ENCODE results near the gene RXRB. TPM values are rescaled to one million over a fixed set of nuclear protein-coding genes. Genes with fewer than 3 reads are reported as not detected.

RXRB gene
- total and polyA plus RNA-seq, 2 donors (not counting 3 experiments of a cell fraction or from before 2014, with no cell fraction given), result 43.4 to 44.4 TPM

DNA sequence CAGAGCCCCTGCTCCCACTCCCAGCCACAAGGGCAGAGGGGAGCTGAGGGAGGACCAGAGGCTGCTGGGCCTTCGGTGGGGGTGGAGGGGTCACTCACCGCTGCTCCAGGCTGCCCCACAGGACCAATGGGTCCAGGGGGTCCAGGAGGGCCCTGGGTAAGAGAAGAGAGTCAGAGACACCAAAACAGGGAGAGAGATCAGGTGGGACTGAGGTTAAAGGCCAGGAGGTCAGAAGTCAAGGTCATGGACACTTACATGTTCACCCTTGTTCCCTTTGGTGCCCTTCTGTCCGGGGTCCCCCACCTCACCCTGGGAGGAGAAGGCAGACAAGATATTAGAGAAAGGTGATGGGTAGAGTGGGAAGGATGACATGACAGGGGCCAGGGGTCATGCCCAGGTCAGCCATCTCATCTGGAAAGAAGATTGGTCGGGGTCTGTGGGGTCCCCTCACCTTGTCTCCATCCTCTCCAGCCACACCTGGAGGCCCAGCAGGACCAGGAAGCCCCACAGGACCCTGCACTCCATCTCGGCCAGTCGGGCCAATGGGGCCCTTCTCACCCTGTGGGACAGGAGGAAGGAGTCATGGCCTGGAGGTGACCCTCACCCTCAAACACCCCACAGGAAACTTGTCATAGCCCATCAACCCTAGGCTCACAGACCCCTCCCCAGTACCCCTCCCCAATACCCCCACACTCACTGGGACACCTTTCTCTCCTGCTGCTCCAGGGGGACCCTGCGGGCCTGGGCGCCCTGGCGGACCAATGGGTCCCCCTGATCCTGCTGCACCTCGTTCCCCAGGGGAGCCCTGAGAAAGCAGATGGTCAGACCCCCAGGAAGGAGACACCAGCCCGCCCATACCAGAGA, 29.2 kb downstream of the RXRB start:
- no peak for FAIRE-seq
- POLR2A ChIA-PET, result no interaction called here
- BruUV-seq (replicated peaks), result no TSS peak

More for the DNA sequence above, 29.2 kb downstream of the RXRB start:
- Histone ChIP-seq H3K79me2 (ENCODE audit: control insufficient read depth, insufficient read depth, low read length) (no peaks in the 10 kb centered on the region), H3K27me3 (ENCODE audit: control insufficient read depth in 2 of 2, insufficient read depth in 2 of 2, low read length in 2 of 2) (no peaks in the 10 kb centered on the region), H3K9ac (replicated peaks; ENCODE audit: extremely low read depth, insufficient read depth, low read length) (no peak overlapping the region), H2AFZ (ENCODE audit: low read depth, low read length) (no peak overlapping the region), H3K4me1 (ENCODE audit: control insufficient read depth, extremely low read depth, insufficient read depth, low read length) (no peaks in the 10 kb centered on the region), H3K9me1 (replicated peaks; ENCODE audit: control insufficient read depth, extremely low read depth, insufficient read depth, low read length) (no peaks in the 10 kb centered on the region), H3K9me3 (replicated peaks; ENCODE audit: control insufficient read depth, insufficient read depth, low read length) (no peaks in the 10 kb centered on the region), H3K27ac (ENCODE audit: insufficient read depth, low read depth, low read length) (no peak overlapping the region), H3K4me2 (ENCODE audit: insufficient read depth, low read length) (no peak overlapping the region), H4K20me1 (replicated peaks; ENCODE audit: control insufficient read depth, extremely low read depth, insufficient read depth, low read length) (no peaks in the 10 kb centered on the region), H3K4me3 (replicated peaks in 1 of 3; ENCODE audit: insufficient read depth in 1 of 3, low read depth in 1 of 3, low read length in 3 of 3) (no peak overlapping the region), H3K36me3 (ENCODE audit: control insufficient read depth in 2 of 2, extremely low read depth in 1 of 2, insufficient read depth in 2 of 2, low read length in 2 of 2) (no peaks in the 10 kb centered on the region)
- no peak for DNase-seq (ENCODE audit: low read depth, low spot score)
- dilution Hi-C loops (cut with MboI; ENCODE audit: extremely low pct_ligation_motif_present, low sequenced_read_pairs), result no loop called here
- intact Hi-C loops (cut with micrococcal nuclease), result no loop called here
- TF ChIP-seq GATA2 (IDR thresholded peaks at IDR 0.05; ENCODE audit: insufficient read depth, insufficient read length, low read depth, low read length) (no peak), MYC (IDR thresholded peaks at IDR 0.05; ENCODE audit: low read depth, low read length) (no peak), FOS (IDR thresholded peaks at IDR 0.05; ENCODE audit: borderline replicate concordance, insufficient read depth, low read length) (no peak), POLR2AphosphoS5 (IDR thresholded peaks at IDR 0.05; ENCODE audit: insufficient read depth, low read depth, low read length) (no peak), EZH2 (IDR thresholded peaks at IDR 0.05; ENCODE audit: borderline replicate concordance, low read depth, low read length, severe bottlenecking) (no peak), JUN (IDR thresholded peaks at IDR 0.05; ENCODE audit: borderline replicate concordance, insufficient read depth, insufficient read length, low read depth) (no peak), POLR2A (IDR thresholded peaks at IDR 0.05; ENCODE audit: low read depth, low read length) (no peak)
- TF ChIP-seq, protein P1, sequence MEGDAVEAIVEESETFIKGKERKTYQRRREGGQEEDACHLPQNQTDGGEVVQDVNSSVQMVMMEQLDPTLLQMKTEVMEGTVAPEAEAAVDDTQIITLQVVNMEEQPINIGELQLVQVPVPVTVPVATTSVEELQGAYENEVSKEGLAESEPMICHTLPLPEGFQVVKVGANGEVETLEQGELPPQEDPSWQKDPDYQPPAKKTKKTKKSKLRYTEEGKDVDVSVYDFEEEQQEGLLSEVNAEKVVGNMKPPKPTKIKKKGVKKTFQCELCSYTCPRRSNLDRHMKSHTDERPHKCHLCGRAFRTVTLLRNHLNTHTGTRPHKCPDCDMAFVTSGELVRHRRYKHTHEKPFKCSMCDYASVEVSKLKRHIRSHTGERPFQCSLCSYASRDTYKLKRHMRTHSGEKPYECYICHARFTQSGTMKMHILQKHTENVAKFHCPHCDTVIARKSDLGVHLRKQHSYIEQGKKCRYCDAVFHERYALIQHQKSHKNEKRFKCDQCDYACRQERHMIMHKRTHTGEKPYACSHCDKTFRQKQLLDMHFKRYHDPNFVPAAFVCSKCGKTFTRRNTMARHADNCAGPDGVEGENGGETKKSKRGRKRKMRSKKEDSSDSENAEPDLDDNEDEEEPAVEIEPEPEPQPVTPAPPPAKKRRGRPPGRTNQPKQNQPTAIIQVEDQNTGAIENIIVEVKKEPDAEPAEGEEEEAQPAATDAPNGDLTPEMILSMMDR (IDR thresholded peaks at IDR 0.05; ENCODE audit: extremely low read depth in 1 of 2, insufficient read depth in 1 of 2, low read depth in 1 of 2, low read length in 2 of 2), result no peak
- CTCF ChIA-PET, result interaction anchor here (1.2 to 3.0 kb wide), 6 partner anchors 9 to 77 kb away, joined by 3 to 19 read pairs (median 7); no protein-coding TSS in a partner anchor
